Measurements from ENCODE around the gene DIPK2B. TPM values are rescaled to one million over a fixed set of nuclear protein-coding genes. Genes with fewer than 3 reads are reported as not detected.

DIPK2B gene
- total RNA-seq, 1 donor from 2014 or later, result not detected

DNA sequence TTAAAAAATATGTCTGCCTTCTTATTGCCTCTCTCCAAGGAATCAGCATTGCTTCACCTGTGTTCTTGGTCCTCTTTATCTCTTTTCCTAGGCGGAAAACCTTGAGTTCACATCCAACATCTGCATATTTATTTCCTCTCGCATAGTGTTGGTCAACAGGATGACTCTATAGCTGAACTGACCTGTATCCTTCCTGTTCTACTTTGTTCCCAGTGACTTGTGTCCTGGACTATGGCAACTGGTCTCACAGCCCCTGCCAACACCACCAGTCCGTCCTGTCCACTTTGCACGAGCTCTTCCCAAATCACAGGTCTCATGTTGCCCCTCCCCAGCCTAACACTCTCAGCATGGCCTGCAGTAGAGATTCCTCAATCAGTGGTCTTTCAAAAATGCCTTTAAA, 2.0 kb downstream of the DIPK2B start:
- DNase-seq (ENCODE audit: low spot score), result no peak
- H3K27me3 Mint-ChIP-seq (ENCODE audit: low read depth), result peaks cover 12% of the 10 kb centered on the region
- TF ChIP-seq, protein P1, sequence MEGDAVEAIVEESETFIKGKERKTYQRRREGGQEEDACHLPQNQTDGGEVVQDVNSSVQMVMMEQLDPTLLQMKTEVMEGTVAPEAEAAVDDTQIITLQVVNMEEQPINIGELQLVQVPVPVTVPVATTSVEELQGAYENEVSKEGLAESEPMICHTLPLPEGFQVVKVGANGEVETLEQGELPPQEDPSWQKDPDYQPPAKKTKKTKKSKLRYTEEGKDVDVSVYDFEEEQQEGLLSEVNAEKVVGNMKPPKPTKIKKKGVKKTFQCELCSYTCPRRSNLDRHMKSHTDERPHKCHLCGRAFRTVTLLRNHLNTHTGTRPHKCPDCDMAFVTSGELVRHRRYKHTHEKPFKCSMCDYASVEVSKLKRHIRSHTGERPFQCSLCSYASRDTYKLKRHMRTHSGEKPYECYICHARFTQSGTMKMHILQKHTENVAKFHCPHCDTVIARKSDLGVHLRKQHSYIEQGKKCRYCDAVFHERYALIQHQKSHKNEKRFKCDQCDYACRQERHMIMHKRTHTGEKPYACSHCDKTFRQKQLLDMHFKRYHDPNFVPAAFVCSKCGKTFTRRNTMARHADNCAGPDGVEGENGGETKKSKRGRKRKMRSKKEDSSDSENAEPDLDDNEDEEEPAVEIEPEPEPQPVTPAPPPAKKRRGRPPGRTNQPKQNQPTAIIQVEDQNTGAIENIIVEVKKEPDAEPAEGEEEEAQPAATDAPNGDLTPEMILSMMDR (IDR thresholded peaks at IDR 0.05), result no peak
- peaks cover 8% of the 10 kb centered on the region for H3K9me3 Mint-ChIP-seq (ENCODE audit: low read depth)
- no peaks in the 10 kb centered on the region for H3K36me3 Mint-ChIP-seq (ENCODE audit: low read depth)
- H3K4me1 Mint-ChIP-seq (ENCODE audit: low read depth), result peaks cover 16% of the 10 kb centered on the region
- H3K4me3 Mint-ChIP-seq (ENCODE audit: unreplicated experiment), result no peak overlapping the region
- H3K27ac Mint-ChIP-seq (ENCODE audit: unreplicated experiment), result no peak overlapping the region

DNA sequence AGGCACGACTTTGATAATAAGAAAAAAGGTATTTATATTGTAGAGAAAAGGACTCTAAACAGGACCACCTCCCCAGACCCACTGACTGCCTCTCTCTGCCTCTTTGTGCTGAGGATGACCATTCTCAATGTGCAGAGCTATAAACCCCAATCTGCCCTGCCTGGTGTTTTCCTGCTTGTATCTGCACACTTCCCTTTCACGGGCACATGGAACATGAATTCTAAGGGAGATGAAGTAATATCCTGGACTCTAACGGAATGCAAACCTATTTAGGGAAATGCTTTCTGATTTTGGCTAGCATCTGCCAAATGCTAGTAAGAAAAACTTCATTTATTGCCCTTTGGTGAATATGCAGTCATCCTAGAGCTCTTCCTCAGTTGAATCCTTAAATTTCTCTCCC, 2.4 kb downstream of the DIPK2B start:
- H3K4me3 Mint-ChIP-seq (ENCODE audit: unreplicated experiment), result no peak overlapping the region
- TF ChIP-seq, protein P1 (IDR thresholded peaks at IDR 0.05), result no peak
- no peak for DNase-seq (ENCODE audit: low spot score)
- peaks cover 16% of the 10 kb centered on the region for H3K4me1 Mint-ChIP-seq (ENCODE audit: low read depth)
- peaks cover 8% of the 10 kb centered on the region for H3K9me3 Mint-ChIP-seq (ENCODE audit: low read depth)
- peaks cover 12% of the 10 kb centered on the region for H3K27me3 Mint-ChIP-seq (ENCODE audit: low read depth)
- no peaks in the 10 kb centered on the region for H3K36me3 Mint-ChIP-seq (ENCODE audit: low read depth)
- no peak overlapping the region for H3K27ac Mint-ChIP-seq (ENCODE audit: unreplicated experiment)

DNA sequence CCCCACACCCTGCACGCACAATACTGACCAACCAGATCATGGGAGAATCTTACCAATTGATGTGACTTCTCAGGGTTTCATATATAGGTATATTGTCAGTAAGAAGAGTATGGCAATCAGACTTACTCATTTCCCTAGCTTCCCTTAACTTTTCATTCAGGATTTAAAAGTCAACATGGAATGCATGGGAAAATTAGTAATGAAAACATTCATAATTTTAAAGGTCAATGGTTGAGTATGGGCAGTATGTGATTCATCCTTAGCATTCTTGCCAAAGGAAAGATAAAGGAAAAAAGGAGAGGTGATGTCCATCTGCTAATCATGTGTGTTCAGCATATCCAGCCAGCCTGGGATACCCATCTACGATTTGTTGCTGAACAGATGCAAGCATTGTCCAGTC, 4.0 kb downstream of the DIPK2B start:
- DNase-seq (ENCODE audit: low spot score), result no peak
- no peaks in the 10 kb centered on the region for H3K36me3 Mint-ChIP-seq (ENCODE audit: low read depth)
- no peak overlapping the region for H3K27ac Mint-ChIP-seq (ENCODE audit: unreplicated experiment)
- peaks cover 8% of the 10 kb centered on the region for H3K9me3 Mint-ChIP-seq (ENCODE audit: low read depth)
- H3K27me3 Mint-ChIP-seq (ENCODE audit: low read depth), result peaks cover 8% of the 10 kb centered on the region
- TF ChIP-seq, protein P1 (IDR thresholded peaks at IDR 0.05), result no peak
- no peak overlapping the region for H3K4me3 Mint-ChIP-seq (ENCODE audit: unreplicated experiment)
- peaks cover 16% of the 10 kb centered on the region for H3K4me1 Mint-ChIP-seq (ENCODE audit: low read depth)

DNA sequence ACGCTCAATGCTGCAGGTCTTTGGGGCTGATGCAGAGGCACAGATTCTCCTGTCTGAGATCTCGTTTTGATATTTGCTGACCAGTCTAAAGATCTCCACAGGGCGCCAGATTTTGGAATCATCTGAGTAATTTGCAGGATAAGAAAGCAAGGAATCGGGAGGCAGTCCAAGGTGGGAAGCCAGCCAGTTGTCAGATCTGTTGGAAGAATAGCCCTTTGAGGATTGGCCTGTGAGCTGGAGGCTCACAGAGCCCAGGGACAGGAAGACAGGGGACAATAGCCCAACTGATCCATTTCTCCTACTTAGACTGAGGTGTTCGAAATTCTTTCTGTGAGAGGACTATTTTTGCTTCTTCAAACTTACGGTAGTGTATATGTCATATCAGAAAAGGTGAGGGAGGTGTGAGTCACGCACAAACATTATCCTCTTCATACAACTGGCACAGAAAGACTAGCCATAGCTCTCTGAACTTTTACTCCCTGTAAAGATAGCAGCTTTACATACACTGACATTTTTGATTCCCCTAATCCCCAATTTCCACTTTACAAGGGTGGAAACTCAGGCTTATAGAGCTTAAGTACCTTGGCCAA, 8.8 kb downstream of the DIPK2B start:
- Mint-ChIP-seq H3K9me3 (ENCODE audit: low read depth) (peaks cover 3% of the 10 kb centered on the region), H3K27me3 (ENCODE audit: low read depth) (no peaks in the 10 kb centered on the region), H3K4me3 (ENCODE audit: unreplicated experiment) (no peak overlapping the region), H3K27ac (ENCODE audit: unreplicated experiment) (no peak overlapping the region), H3K4me1 (ENCODE audit: low read depth) (peaks cover 24% of the 10 kb centered on the region), H3K36me3 (ENCODE audit: low read depth) (no peaks in the 10 kb centered on the region)
- TF ChIP-seq, protein P1 (IDR thresholded peaks at IDR 0.05), result no peak
- no peak for DNase-seq (ENCODE audit: low spot score)

DNA sequence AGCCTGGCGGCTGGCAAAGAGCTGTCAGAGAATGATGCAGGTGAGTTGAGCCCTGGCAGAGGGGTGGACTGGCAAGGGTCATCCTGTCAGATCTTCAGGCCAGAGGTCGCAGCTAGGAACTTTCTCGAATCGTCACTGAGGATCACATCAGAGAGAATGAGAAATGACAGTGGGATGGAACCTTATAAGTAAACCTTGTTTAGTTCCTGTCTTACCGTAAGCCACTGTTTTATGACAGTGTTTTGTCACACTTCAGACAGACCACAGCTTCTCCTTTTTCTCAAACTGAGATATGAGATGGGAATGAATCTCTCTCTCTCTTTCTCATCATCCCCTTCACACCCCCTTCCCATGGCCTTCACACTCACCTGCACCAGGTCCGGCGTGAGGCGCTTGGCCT, 9.3 kb downstream of the DIPK2B start:
- Mint-ChIP-seq H3K4me1 (ENCODE audit: low read depth) (peaks cover 22% of the 10 kb centered on the region), H3K27ac (ENCODE audit: unreplicated experiment) (no peak overlapping the region), H3K36me3 (ENCODE audit: low read depth) (no peaks in the 10 kb centered on the region), H3K9me3 (ENCODE audit: low read depth) (peaks cover 3% of the 10 kb centered on the region), H3K27me3 (ENCODE audit: low read depth) (no peaks in the 10 kb centered on the region), H3K4me3 (ENCODE audit: unreplicated experiment) (no peak overlapping the region)
- DNase-seq (ENCODE audit: low spot score), result no peak
- TF ChIP-seq, protein P1 (IDR thresholded peaks at IDR 0.05), result no peak

Data from chondrocyte (in vitro differentiated cells).